ENCODE data around the gene RAD51B. TPM values are rescaled to one million over a fixed set of nuclear protein-coding genes. Genes with fewer than 3 reads are reported as not detected.

The RAD51B gene
- polyA plus RNA-seq, 1 donor (not counting 4 experiments of a cell fraction or from before 2014, with no cell fraction given): 13.3 TPM

DNA sequence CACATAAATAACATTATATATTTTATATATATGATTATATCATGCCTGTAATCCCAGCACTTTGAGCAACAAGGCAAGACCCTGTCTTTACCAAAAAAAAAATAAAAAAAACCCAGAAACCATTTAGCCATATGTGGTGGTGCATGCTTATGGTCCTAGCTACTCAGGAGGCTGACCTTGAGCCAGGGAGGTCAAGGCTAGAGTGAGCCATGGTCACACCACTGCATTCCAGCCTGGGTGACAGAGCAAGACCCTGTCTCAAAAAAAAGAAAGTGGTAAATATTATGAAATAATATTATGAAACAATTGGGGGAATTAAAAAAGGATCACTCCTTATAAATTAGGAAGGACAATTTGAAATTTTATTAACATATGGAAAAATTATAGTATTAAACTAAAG is 16.0 kb downstream of the RAD51B start:
- FAIRE-seq (no peak), DNase-seq (ENCODE audit: low read depth, low spot score) (no peak)
- Histone ChIP-seq H3K79me2 (ENCODE audit: control insufficient read depth, insufficient read depth, low read length) (no peaks in the 10 kb centered on the region), H3K27me3 (ENCODE audit: control insufficient read depth, extremely low read depth, insufficient read depth, low read length) (no peaks in the 10 kb centered on the region), H3K36me3 (ENCODE audit: control insufficient read depth in 2 of 2, extremely low read depth in 1 of 2, insufficient read depth in 2 of 2, low read length in 2 of 2) (peaks cover 0 to 3% of the 10 kb centered on the region in 2 experiments), H3K9me3 (ENCODE audit: control insufficient read depth, low read depth, low read length) (no peaks in the 10 kb centered on the region), H3K9ac (ENCODE audit: control insufficient read depth, extremely low read depth, insufficient read depth, low read length) (no peak overlapping the region), H3K4me3 (ENCODE audit: control insufficient read depth in 2 of 3, extremely low read depth in 1 of 3, insufficient read depth in 2 of 3, low read depth in 1 of 3, low read length in 3 of 3) (no peak overlapping the region), H3K4me1 (ENCODE audit: control insufficient read depth, extremely low read depth, insufficient read depth, low read length) (peaks cover 6% of the 10 kb centered on the region), H3K4me2 (ENCODE audit: control insufficient read depth, extremely low read depth, insufficient read depth, low read depth, low read length) (no peak overlapping the region), H2AFZ (ENCODE audit: control insufficient read depth, low read length) (no peak overlapping the region), H4K20me1 (ENCODE audit: control insufficient read depth, extremely low read depth, insufficient read depth, low read length) (no peaks in the 10 kb centered on the region), H3K9me1 (ENCODE audit: control insufficient read depth, extremely low read depth, insufficient read depth, low read length) (no peaks in the 10 kb centered on the region), H3K27ac (ENCODE audit: control insufficient read depth, insufficient read depth, low read length) (no peak overlapping the region)
- no peak for TF ChIP-seq EZH2 (IDR thresholded peaks at IDR 0.05; ENCODE audit: low read length)
- dilution Hi-C loops (cut with MboI; ENCODE audit: extremely low pct_ligation_motif_present, low sequenced_read_pairs): no loop called here

- peak; percentile 34 for FAIRE-seq
Measured at GRCh38 chr14:67837011-67837624, 17.5 kb downstream of the RAD51B start.

More at GRCh38 chr14:67837011-67837624, 17.5 kb downstream of the RAD51B start:
- Histone ChIP-seq H3K36me3 (ENCODE audit: control insufficient read depth in 2 of 2, extremely low read depth in 1 of 2, insufficient read depth in 2 of 2, low read length in 2 of 2) (peaks cover 0 to 3% of the 10 kb centered on the region in 2 experiments), H2AFZ (ENCODE audit: control insufficient read depth, low read length) (no peak overlapping the region), H3K9me1 (ENCODE audit: control insufficient read depth, extremely low read depth, insufficient read depth, low read length) (no peaks in the 10 kb centered on the region), H3K4me2 (ENCODE audit: control insufficient read depth, extremely low read depth, insufficient read depth, low read depth, low read length) (no peak overlapping the region), H3K27ac (ENCODE audit: control insufficient read depth, insufficient read depth, low read length) (no peak overlapping the region), H3K4me3 (ENCODE audit: control insufficient read depth in 2 of 3, extremely low read depth in 1 of 3, insufficient read depth in 2 of 3, low read depth in 1 of 3, low read length in 3 of 3) (no peak overlapping the region), H3K4me1 (ENCODE audit: control insufficient read depth, extremely low read depth, insufficient read depth, low read length) (peaks cover 6% of the 10 kb centered on the region), H3K9ac (ENCODE audit: control insufficient read depth, extremely low read depth, insufficient read depth, low read length) (no peak overlapping the region), H4K20me1 (ENCODE audit: control insufficient read depth, extremely low read depth, insufficient read depth, low read length) (no peaks in the 10 kb centered on the region), H3K79me2 (ENCODE audit: control insufficient read depth, insufficient read depth, low read length) (no peaks in the 10 kb centered on the region), H3K9me3 (ENCODE audit: control insufficient read depth, low read depth, low read length) (no peaks in the 10 kb centered on the region), H3K27me3 (ENCODE audit: control insufficient read depth, extremely low read depth, insufficient read depth, low read length) (no peaks in the 10 kb centered on the region)
- DNase-seq (ENCODE audit: low read depth, low spot score): no peak
- TF ChIP-seq EZH2 (IDR thresholded peaks at IDR 0.05; ENCODE audit: low read length) (no peak), CTCF (optimal IDR thresholded peaks at IDR 0.05 in 1 of 3, IDR thresholded peaks at IDR 0.05 in 1 of 3, conservative IDR thresholded peaks at IDR 0.05 in 1 of 3; ENCODE audit: extremely low read depth in 1 of 3, insufficient read depth in 2 of 3, low read length in 3 of 3) (peak; percentile 52 to 66 (median 62))
- dilution Hi-C loops (cut with MboI; ENCODE audit: extremely low pct_ligation_motif_present, low sequenced_read_pairs): no loop called here

Measured in keratinocyte (primary cell).